HCT116 (cell line): ENCODE measurements around the gene ARTN. TPM values are rescaled to one million over a fixed set of nuclear protein-coding genes. Genes with fewer than 3 reads are reported as not detected.
A peak's percentile ranks its signal among the peaks of the same experiment; 100 is the strongest.

Experiments
- ATAC-seq: fragments of 200-7000 bp; cut with Tn5 transposase; 2 replicates; pipeline ENCODE4 v1.9.1; 2020; ENCODE audit warnings: mild to moderate bottlenecking, moderate library complexity
- BruUV-seq: library from RNA; stranded (reverse); fragments of 400-500 nt; replicated peaks from 2 replicates; lab custom pipeline; 2021; lab: Mats Ljungman, UMichigan
- CTCF ChIA-PET: fragments of 300-600 bp; sonication (Branson Sonifier 250); formaldehyde crosslinking; loops from one replicate; lab custom pipeline; 2021; ENCODE audit warnings: antibody characterized with exemption; lab: Charles Lee
- POLR2A ChIA-PET: fragments of 300-600, 350-600 bp; sonication (Branson Sonifier 250); formaldehyde crosslinking; loops from one replicate; lab custom pipeline; 2021; ENCODE audit warnings: antibody characterized with exemption; lab: Charles Lee
- RAD21 ChIA-PET, 2 experiments: fragments of 300-600 bp; sonication (Branson Sonifier 250); formaldehyde crosslinking; loops; one replicate each; lab custom pipeline; 2023; ENCODE audit warnings: low total read pairs in 2 of 2; ENCODE audit not compliant: uncharacterized antibody in 2 of 2, unreplicated experiment in 2 of 2, low non-redundant PET in 1 of 2; lab: Charles Lee
- DNase-seq: peaks from one replicate; pipeline ENCODE4 v3.0.0-alpha.2; 2010; ENCODE audit warnings: low read depth, low spot score
- H2AFZ ChIP-seq: fragments of 200-600 bp; shearing (Covaris generic), sonication (generic); 2 replicates; pipeline ENCODE4 v1.6.1; 2017; ENCODE audit warnings: low read depth, mixed run types, mixed read lengths, antibody characterized with exemption, low read length; ENCODE audit not compliant: poor library complexity, severe bottlenecking
- H3K27ac ChIP-seq: 2 replicates; pipeline ENCODE4 v1.5.1; 2012; ENCODE audit warnings: low read depth, low read length
- H3K27me3 ChIP-seq: fragments of 200-600 bp; sonication (generic); 2 replicates; pipeline ENCODE4 v1.6.1; 2016; ENCODE audit warnings: mixed run types, low read length, mixed read lengths; ENCODE audit not compliant: insufficient read depth
- H3K36me3 ChIP-seq, 2 experiments: fragments of 200-500 bp in 1 of 2; fragments of 200-600 bp in 1 of 2; sonication (Bioruptor generic) in 1 of 2; sonication (generic) in 1 of 2; 2 replicates each; pipeline versions ENCODE4 v1.5.1 to v1.6.1; 2014 to 2016; ENCODE audit warnings: low read length in 2 of 2, inconsistent platforms in 1 of 2, mixed read lengths in 1 of 2, mixed run types in 1 of 2; ENCODE audit not compliant: insufficient read depth in 2 of 2, control insufficient read depth in 1 of 2
- H3K4me1 ChIP-seq, 2 experiments: fragments of 200-600 bp in 1 of 2; sonication (generic) in 1 of 2; 2 replicates each; pipeline versions ENCODE4 v1.5.1 to v1.6.1; 2012 to 2017; ENCODE audit warnings: low read length in 2 of 2, inconsistent platforms in 1 of 2, mild to moderate bottlenecking in 1 of 2, mixed read lengths in 1 of 2, mixed run types in 1 of 2, moderate library complexity in 1 of 2; ENCODE audit not compliant: insufficient read depth in 2 of 2, control insufficient read depth in 1 of 2
- H3K4me2 ChIP-seq: fragments of 200-600 bp; sonication (generic); 2 replicates; pipeline ENCODE4 v1.6.1; 2017; ENCODE audit warnings: mixed run types, low read length, mixed read lengths
- H3K4me3 ChIP-seq, 2 experiments: fragments of 200-600 bp in 1 of 2; sonication (generic) in 1 of 2; replicated peaks in 1 of 2; 2 replicates each; pipeline ENCODE4 v1.5.1; 2011 to 2016; ENCODE audit warnings: low read length in 2 of 2, control low read depth in 1 of 2, low read depth in 1 of 2, mild to moderate bottlenecking in 1 of 2, mixed read lengths in 1 of 2, mixed run types in 1 of 2
- H3K79me2 ChIP-seq: fragments of 200-600 bp; sonication (generic); 2 replicates; pipeline ENCODE4 v1.6.1; 2017; ENCODE audit warnings: mild to moderate bottlenecking, mixed run types, low read length, moderate library complexity, mixed read lengths; ENCODE audit not compliant: insufficient read depth
- H3K9ac ChIP-seq: fragments of 200-600 bp; sonication (generic); 2 replicates; pipeline ENCODE4 v1.6.1; 2016; ENCODE audit warnings: low read length, mixed read lengths
- H3K9me2 ChIP-seq: fragments of 200-600 bp; sonication (generic), shearing (Covaris generic); 2 replicates; pipeline ENCODE4 v1.6.1; 2017; ENCODE audit warnings: mixed run types, mild to moderate bottlenecking, moderate library complexity; ENCODE audit not compliant: insufficient read depth
- H3K9me3 ChIP-seq, 2 experiments: fragments of 200-500 bp in 1 of 2; fragments of 200-600 bp in 1 of 2; sonication (Bioruptor generic) in 1 of 2; sonication (generic) in 1 of 2; 2 replicates each; pipeline ENCODE4 v1.6.1; 2014 to 2017; ENCODE audit warnings: low read length in 2 of 2, mixed read lengths in 2 of 2, inconsistent platforms in 1 of 2, low read depth in 1 of 2, mild to moderate bottlenecking in 1 of 2, mixed run types in 1 of 2, moderate library complexity in 1 of 2; ENCODE audit not compliant: control insufficient read depth in 1 of 2, insufficient read depth in 1 of 2
- H4K20me1 ChIP-seq: fragments of 200-600 bp; sonication (generic), shearing (Covaris generic); 2 replicates; pipeline ENCODE4 v1.6.1; 2017; ENCODE audit warnings: mixed run types, mild to moderate bottlenecking, moderate library complexity; ENCODE audit not compliant: insufficient read depth
- CBX3 ChIP-seq: IDR thresholded peaks from 2 replicates; pipeline ENCODE4 v1.6.1; 2012; ENCODE audit warnings: low read depth
- CTCF ChIP-seq, 3 experiments: fragments of 200-600 bp in 1 of 3; sonication (generic) in 1 of 3; IDR thresholded peaks in 2 of 3; conservative IDR thresholded peaks in 1 of 3; 2 replicates each; pipeline ENCODE4 v1.5.1; 2012 to 2017; ENCODE audit warnings: low read depth in 2 of 3, low read length in 2 of 3, antibody characterized with exemption in 1 of 3, borderline replicate concordance in 1 of 3, control low read depth in 1 of 3, mild to moderate bottlenecking in 1 of 3, mixed read lengths in 1 of 3, mixed run types in 1 of 3, moderate library complexity in 1 of 3; ENCODE audit not compliant: insufficient read depth in 1 of 3
- EGR1 ChIP-seq: IDR thresholded peaks from 2 replicates; pipeline ENCODE4 v1.6.1; 2012; ENCODE audit warnings: low read depth
- ELF1 ChIP-seq: IDR thresholded peaks from 2 replicates; pipeline ENCODE4 v1.6.1; 2012; ENCODE audit warnings: low read depth, borderline replicate concordance
- EZH2 ChIP-seq: fragments of 200-600 bp; sonication (generic); IDR thresholded peaks from 2 replicates; pipeline ENCODE4 v1.6.1; 2017; ENCODE audit warnings: antibody characterized with exemption, mixed run types
- FOSL1 ChIP-seq: IDR thresholded peaks from 2 replicates; pipeline ENCODE4 v1.6.1; 2012; ENCODE audit warnings: low read depth
- POLR2A ChIP-seq: IDR thresholded peaks from 2 replicates; pipeline ENCODE4 v1.7.0; 2011; ENCODE audit warnings: borderline replicate concordance; ENCODE audit not compliant: insufficient read depth, insufficient read length; ENCODE audit errors: extremely low read depth
- POLR2AphosphoS5 ChIP-seq: IDR thresholded peaks from 2 replicates; pipeline ENCODE4 v1.6.1; 2011; ENCODE audit warnings: mild to moderate bottlenecking, low read depth, low read length, moderate library complexity
- TCF7L2 ChIP-seq: IDR thresholded peaks from 2 replicates; pipeline ENCODE4 v1.7.0; 2011; ENCODE audit warnings: borderline replicate concordance, inconsistent platforms; ENCODE audit not compliant: insufficient read depth, insufficient read length; ENCODE audit errors: extremely low read depth
- ZBTB33 ChIP-seq: IDR thresholded peaks from 2 replicates; pipeline ENCODE4 v1.6.1; 2011; ENCODE audit warnings: mild to moderate bottlenecking, low read length, moderate library complexity; ENCODE audit not compliant: insufficient replicate concordance; ENCODE audit errors: extremely low read depth
- intact Hi-C: fragments of 100-400 bp; cut with micrococcal nuclease; formaldehyde crosslinking; loops from 2 replicates; pipeline ENCODE4 v1.10.0; 2022
- total RNA-seq: library from RNA; stranded (reverse); gene quantifications from one replicate; pipeline ENCODE4 v1.2.1, GENCODE V29; 2021; ENCODE audit not compliant: unreplicated experiment

ARTN gene
- total RNA-seq, 1 experiment from 2014 or later = 36.4 TPM

- ATAC-seq = peak; percentile 37
- H3K4me3 ChIP-seq = peak within 1 kb of the TSS; percentile 71 to 81
- no TSS peak for BruUV-seq
- ChIA-PET RAD21 (no interaction called here), POLR2A (interaction anchor here (0.6 kb wide), 1 partner anchor 331 kb away, joined by 3 read pairs; no protein-coding TSS in a partner anchor), CTCF (interaction anchor here (1.3 kb wide), 1 partner anchor 69 kb away, joined by 3 read pairs; no protein-coding TSS in a partner anchor)
- no peak for DNase-seq
- H3K9me2 ChIP-seq = no peaks in the 10 kb centered on the region
- H3K4me1 ChIP-seq = peaks cover 19 to 53% of the 10 kb centered on the region in 2 experiments
- H4K20me1 ChIP-seq = no peaks in the 10 kb centered on the region
- H3K79me2 ChIP-seq = peaks cover 80% of the 10 kb centered on the region
- H2AFZ ChIP-seq = no peak within 1 kb of the TSS
- H3K36me3 ChIP-seq = peaks cover 6 to 34% of the 10 kb centered on the region in 2 experiments; a peak in 3 of 4 replicates
- peak within 1 kb of the TSS; percentile 85 for H3K9ac ChIP-seq
- H3K9me3 ChIP-seq = no peaks in the 10 kb centered on the region
- intact Hi-C loops = no loop called here
- H3K27ac ChIP-seq = peak within 1 kb of the TSS; percentile 81
- no peaks in the 10 kb centered on the region for H3K27me3 ChIP-seq
- TF ChIP-seq ZBTB33 = no peak
- no peak for TF ChIP-seq ELF1
- TF ChIP-seq POLR2AphosphoS5 = peak; percentile 45; the same call in 1 of the 2 replicates
- no peak for TF ChIP-seq EGR1
- peak; percentile 21 for TF ChIP-seq POLR2A
- H3K4me2 ChIP-seq = peak within 1 kb of the TSS; percentile 87
Measured at GRCh38 chr1:43978551-43979260, 45.1 kb downstream of the ARTN start, which contains the start of gene B4GALT2. Gene B4GALT2 (plus strand): TSS chr1:43979210. CDS start chr1:43981161, 1,951 bp downstream.

- peaks cover 6 to 38% of the 10 kb centered on the region in 2 experiments; a peak in 3 of 4 replicates for H3K36me3 ChIP-seq
- ChIA-PET CTCF (interaction anchor here (1.6 kb wide), 1 partner anchor 216 kb away, joined by 3 read pairs; no protein-coding TSS in a partner anchor), POLR2A (no interaction called here), RAD21 (no interaction called here)
- no peak for DNase-seq
- TF ChIP-seq POLR2AphosphoS5 (no peak), EZH2 (no peak), FOSL1 (no peak), CBX3 (no peak), CTCF (IDR thresholded peaks at IDR 0.05 in 2 of 3, conservative IDR thresholded peaks at IDR 0.05 in 1 of 3; ENCODE audit: borderline replicate concordance in 1 of 3, insufficient read depth in 1 of 3, low read depth in 2 of 3, low read length in 2 of 3) (no peak), TCF7L2 (no peak)
- BruUV-seq = no TSS peak
- no peaks in the 10 kb centered on the region for H4K20me1 ChIP-seq
- H3K27ac ChIP-seq = peak overlapping the region; percentile 81
- H2AFZ ChIP-seq = no peak overlapping the region
- peak overlapping the region; percentile 85 for H3K9ac ChIP-seq
- peaks cover 80% of the 10 kb centered on the region for H3K79me2 ChIP-seq
- H3K27me3 ChIP-seq = no peaks in the 10 kb centered on the region
- H3K9me2 ChIP-seq = no peaks in the 10 kb centered on the region
- peak overlapping the region; percentile 87 for H3K4me2 ChIP-seq
- peak; percentile 2 for ATAC-seq
- H3K9me3 ChIP-seq = no peaks in the 10 kb centered on the region
- H3K4me1 ChIP-seq = peaks cover 14 to 48% of the 10 kb centered on the region in 2 experiments; a peak in 3 of 4 replicates
- intact Hi-C loops = no loop called here
- peak overlapping the region; percentile 71 to 81 for H3K4me3 ChIP-seq
Measured at GRCh38 chr1:43979261-43979527, 45.6 kb downstream of the ARTN start.
